Kidney (tissue), 14 donors: ENCODE measurements around the gene BABAM2. TPM values are rescaled to one million over a fixed set of nuclear protein-coding genes. Genes with fewer than 3 reads are reported as not detected.

Experiments used
- DNase-seq, 5 donors: peaks; one replicate each; pipeline ENCODE4 v3.0.0-alpha.2; 2013 to 2020
- FAIRE-seq: peaks from 2 replicates; lab custom pipeline; 2012; peaks lifted over from hg19 to GRCh38; lab: Jason Lieb, UNC
- H3K27ac ChIP-seq, 2 donors: one replicate each; pipeline ENCODE4 v1.7.0; 2013; ENCODE audit warnings: low read depth in 2 of 2, low read length in 2 of 2, inconsistent platforms in 1 of 2
- H3K27me3 ChIP-seq: one replicate; pipeline ENCODE4 v1.7.1; 2013; ENCODE audit warnings: low read length, inconsistent platforms; ENCODE audit not compliant: control insufficient read depth, insufficient read depth
- H3K36me3 ChIP-seq, 3 donors: one replicate each; pipeline versions ENCODE4 v1.7.0 to v1.7.1; 2013; ENCODE audit warnings: low read length in 3 of 3, control low read depth in 1 of 3, inconsistent platforms in 1 of 3; ENCODE audit not compliant: insufficient read depth in 3 of 3, control insufficient read depth in 2 of 3
- H3K4me1 ChIP-seq, 3 donors: one replicate each; pipeline versions ENCODE4 v1.7.0 to v1.7.1; 2013; ENCODE audit warnings: low read length in 3 of 3, inconsistent platforms in 1 of 3, low read depth in 1 of 3; ENCODE audit not compliant: control insufficient read depth in 2 of 3, insufficient read depth in 2 of 3
- H3K4me3 ChIP-seq, 3 donors: one replicate each; pipeline versions ENCODE4 v1.7.0 to v1.8.1; 2013; ENCODE audit warnings: low read length in 3 of 3, control low read depth in 1 of 3, inconsistent platforms in 1 of 3
- H3K9ac ChIP-seq, 3 donors: one replicate each; pipeline versions ENCODE4 v1.7.0 to v1.7.1; 2013; ENCODE audit warnings: low read length in 3 of 3, control low read depth in 1 of 3, inconsistent platforms in 1 of 3
- H3K9me3 ChIP-seq, 3 donors: one replicate each; pipeline versions ENCODE4 v1.7.0 to v1.7.1; 2013; ENCODE audit warnings: low read length in 3 of 3, control low read depth in 1 of 3, inconsistent platforms in 1 of 3; ENCODE audit not compliant: control insufficient read depth in 2 of 3, insufficient read depth in 1 of 3
- intact Hi-C: fragments of 100-400 bp; cut with DNase I; formaldehyde crosslinking; loops from one replicate; pipeline ENCODE4 v1.11.1; 2022
- polyA plus RNA-seq: library from polyadenylated mRNA; stranded (reverse); fragments of 350-450 nt; fragmentation: Illumina TruSeq; extraction: RNeasy Lipid Tissue Mini Kit (QIAGEN cat#74804); gene quantifications from one replicate; pipeline ENCODE4 v1.2.3, GENCODE V29; 2014; ENCODE audit warnings: low read depth, low replicate concordance; ENCODE audit not compliant: insufficient read depth
- total RNA-seq: library from RNA; stranded (reverse); fragmentation: NEBNext Ultra II Directional; extraction: Animal tissue kit (Norgen Biotek cat#: 25700); gene quantifications from one replicate; pipeline ENCODE4 v1.2.1, GENCODE V29; 2021
- TF ChIP-seq, protein P1 (sequence below): IDR thresholded peaks from 3 replicates; pipeline ENCODE4 v1.5.1; 2012; ENCODE audit warnings: mild to moderate bottlenecking, moderate library complexity, borderline replicate concordance; ENCODE audit not compliant: insufficient read depth; ENCODE audit errors: extremely low read depth
- donor health status: control.
- donor health status: control.
- donor health status: control.
- donor health status: control.
- donor health status: control.
- donor health status: DM: yes; HTN: yes; CAD: no.
- donor health status: Normal renal cell carcinoma (clear cell type).

The BABAM2 gene
- total and polyA plus RNA-seq, 2 donors from 2014 or later: 68.4 to 74.1 TPM

GRCh38 chr2:28360718-28361293 lies 470.3 kb downstream of the BABAM2 start:
- no peak overlapping the region for H3K9ac ChIP-seq
- H3K27me3 ChIP-seq: no peaks in the 10 kb centered on the region
- no peaks in the 10 kb centered on the region for H3K36me3 ChIP-seq
- no peak overlapping the region for H3K4me3 ChIP-seq
- FAIRE-seq (no peak), DNase-seq (peak in 1 of 5 donors; percentile 92)
- H3K27ac ChIP-seq: no peak overlapping the region
- TF ChIP-seq, protein P1, sequence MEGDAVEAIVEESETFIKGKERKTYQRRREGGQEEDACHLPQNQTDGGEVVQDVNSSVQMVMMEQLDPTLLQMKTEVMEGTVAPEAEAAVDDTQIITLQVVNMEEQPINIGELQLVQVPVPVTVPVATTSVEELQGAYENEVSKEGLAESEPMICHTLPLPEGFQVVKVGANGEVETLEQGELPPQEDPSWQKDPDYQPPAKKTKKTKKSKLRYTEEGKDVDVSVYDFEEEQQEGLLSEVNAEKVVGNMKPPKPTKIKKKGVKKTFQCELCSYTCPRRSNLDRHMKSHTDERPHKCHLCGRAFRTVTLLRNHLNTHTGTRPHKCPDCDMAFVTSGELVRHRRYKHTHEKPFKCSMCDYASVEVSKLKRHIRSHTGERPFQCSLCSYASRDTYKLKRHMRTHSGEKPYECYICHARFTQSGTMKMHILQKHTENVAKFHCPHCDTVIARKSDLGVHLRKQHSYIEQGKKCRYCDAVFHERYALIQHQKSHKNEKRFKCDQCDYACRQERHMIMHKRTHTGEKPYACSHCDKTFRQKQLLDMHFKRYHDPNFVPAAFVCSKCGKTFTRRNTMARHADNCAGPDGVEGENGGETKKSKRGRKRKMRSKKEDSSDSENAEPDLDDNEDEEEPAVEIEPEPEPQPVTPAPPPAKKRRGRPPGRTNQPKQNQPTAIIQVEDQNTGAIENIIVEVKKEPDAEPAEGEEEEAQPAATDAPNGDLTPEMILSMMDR: no peak
- peaks cover 0 to 16% (median 13%) of the 10 kb centered on the region in 3 donors for H3K4me1 ChIP-seq
- intact Hi-C loops: no loop called here
- H3K9me3 ChIP-seq: no peaks in the 10 kb centered on the region

DNA sequence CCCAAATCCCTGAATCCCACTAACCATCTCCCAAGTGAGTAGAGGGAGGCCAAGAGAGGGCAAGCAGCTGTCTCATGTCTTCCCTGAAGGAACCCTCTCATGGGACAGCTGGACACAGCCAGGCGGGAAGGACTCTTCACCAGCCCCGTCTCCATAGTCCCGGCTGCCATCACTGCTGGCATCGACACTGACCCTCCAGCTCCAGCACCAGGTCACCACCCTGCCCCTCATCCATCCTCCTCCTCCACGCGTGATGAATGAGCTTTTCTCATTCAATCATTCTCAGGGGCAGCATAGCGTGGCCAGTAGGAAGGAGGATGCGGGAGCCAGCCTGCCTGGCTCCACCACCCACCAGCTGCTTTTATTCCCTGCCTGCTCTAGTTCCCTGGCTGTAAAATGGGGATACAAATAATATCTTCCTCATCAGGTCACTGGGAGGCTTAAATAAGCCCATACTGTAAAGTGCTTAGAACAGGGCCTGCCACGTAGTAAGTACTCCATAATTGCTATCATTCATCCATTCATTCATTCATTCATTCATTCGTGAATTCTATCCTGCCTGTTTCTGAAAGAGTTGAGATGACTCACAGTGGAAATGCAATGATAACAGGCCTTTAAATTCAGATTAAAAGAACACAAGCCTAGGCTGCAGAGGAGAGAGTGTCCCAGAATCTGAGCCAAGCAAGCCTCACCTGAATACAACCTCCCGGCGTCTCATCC lies 471.6 kb downstream of the BABAM2 start:
- H3K4me1 ChIP-seq: peaks cover 0 to 10% (median 9%) of the 10 kb centered on the region in 3 donors
- no peaks in the 10 kb centered on the region for H3K9me3 ChIP-seq
- TF ChIP-seq, protein P1: no peak
- intact Hi-C loops: no loop called here
- H3K9ac ChIP-seq: no peak overlapping the region
- no peaks in the 10 kb centered on the region for H3K36me3 ChIP-seq
- H3K4me3 ChIP-seq: no peak overlapping the region
- DNase-seq: peak in 1 of 5 donors; percentile 25
- no peaks in the 10 kb centered on the region for H3K27me3 ChIP-seq
- no peak overlapping the region for H3K27ac ChIP-seq
- no peak for FAIRE-seq

DNA sequence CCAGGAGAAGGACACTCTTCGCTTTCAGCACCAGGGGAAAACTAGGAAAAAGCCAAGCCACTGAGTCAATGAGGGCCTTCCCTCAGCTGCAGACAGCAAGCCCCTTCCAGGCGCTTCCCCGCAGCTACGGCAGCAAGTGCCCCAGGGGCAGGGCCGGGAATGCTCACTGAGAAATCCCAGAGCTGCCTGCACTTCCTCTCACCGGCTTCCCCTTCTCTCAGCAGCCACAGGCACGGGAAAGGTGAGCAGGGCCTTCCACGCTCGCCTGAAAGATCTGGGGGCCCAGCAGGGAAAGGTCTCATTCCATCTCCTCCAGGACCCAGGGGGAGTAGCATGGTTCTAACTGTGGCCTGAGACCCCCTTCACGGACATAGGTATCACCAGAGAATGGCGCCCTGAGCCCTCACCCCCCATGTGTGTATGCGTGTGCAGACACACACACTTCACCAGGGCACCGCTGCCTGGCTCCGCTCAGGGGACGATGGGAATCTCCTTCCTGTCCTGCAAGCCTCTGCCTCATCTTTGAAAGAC lies 472.5 kb downstream of the BABAM2 start:
- H3K36me3 ChIP-seq: no peaks in the 10 kb centered on the region
- FAIRE-seq (no peak), DNase-seq (peak in 2 of 5 donors; percentile 30 to 50)
- TF ChIP-seq, protein P1: no peak
- H3K4me1 ChIP-seq: peaks cover 0 to 11% (median 9%) of the 10 kb centered on the region in 3 donors
- no peak overlapping the region for H3K4me3 ChIP-seq
- no peak overlapping the region for H3K27ac ChIP-seq
- intact Hi-C loops: no loop called here
- H3K9ac ChIP-seq: no peak overlapping the region
- no peaks in the 10 kb centered on the region for H3K27me3 ChIP-seq
- H3K9me3 ChIP-seq: no peaks in the 10 kb centered on the region
